ENCODE data around the gene VEZT. TPM values are rescaled to one million over a fixed set of nuclear protein-coding genes. Genes with fewer than 3 reads are reported as not detected.
A peak's percentile ranks its signal among the peaks of the same experiment; 100 is the strongest.
"Not testable (repeated sequence)": the region's sequence is repeated elsewhere in the genome, so short reads cannot be mapped to it uniquely, and the experiment has no call there.

Gene VEZT
- total RNA-seq, 1 donor from 2014 or later = 57.5 TPM

- DNase-seq (ENCODE audit: low spot score) = no peak
Observed at GRCh38 chr12:95257541-95257940, 39.9 kb downstream of the VEZT start.

GRCh38 chr12:95258151-95258550, 40.5 kb downstream of the VEZT start:
- DNase-seq (ENCODE audit: low spot score) = no peak

GRCh38 chr12:95258803-95259202, 41.2 kb downstream of the VEZT start:
- no peak for DNase-seq (ENCODE audit: low spot score)

GRCh38 chr12:95259368-95259767, 41.8 kb downstream of the VEZT start:
- peak; percentile 45 for DNase-seq (ENCODE audit: low spot score)

GRCh38 chr12:95261109-95261508, 43.5 kb downstream of the VEZT start:
- no peak for DNase-seq (ENCODE audit: low spot score)

GRCh38 chr12:95262808-95263207, 45.2 kb downstream of the VEZT start:
- no peak for DNase-seq (ENCODE audit: low spot score)

GRCh38 chr12:95265765-95266164, 48.2 kb downstream of the VEZT start:
- DNase-seq (ENCODE audit: low spot score) = no peak

- no peak for DNase-seq (ENCODE audit: low spot score)
Observed at GRCh38 chr12:95266254-95266653, 48.6 kb downstream of the VEZT start.

- no peak for DNase-seq (ENCODE audit: low spot score)
Observed at GRCh38 chr12:95269892-95270291, 52.3 kb downstream of the VEZT start.

GRCh38 chr12:95271465-95271864, 53.9 kb downstream of the VEZT start:
- no peak for DNase-seq (ENCODE audit: low spot score)

- no peak for DNase-seq (ENCODE audit: low spot score)
Observed at GRCh38 chr12:95277139-95277538, 59.5 kb downstream of the VEZT start.

- DNase-seq (ENCODE audit: low spot score) = no peak
Observed at GRCh38 chr12:95279856-95280255, 62.2 kb downstream of the VEZT start.

GRCh38 chr12:95282266-95282665, 64.7 kb downstream of the VEZT start:
- DNase-seq (ENCODE audit: low spot score) = no peak

GRCh38 chr12:95283371-95283770, 65.8 kb downstream of the VEZT start:
- no peak for DNase-seq (ENCODE audit: low spot score)

GRCh38 chr12:95286713-95287112, 69.1 kb downstream of the VEZT start:
- no peak for DNase-seq (ENCODE audit: low spot score)

GRCh38 chr12:95291501-95291900, 73.9 kb downstream of the VEZT start:
- no peak for DNase-seq (ENCODE audit: low spot score)

- DNase-seq (ENCODE audit: low spot score) = no peak
Observed at GRCh38 chr12:95298916-95299315, 81.3 kb downstream of the VEZT start.

- DNase-seq (ENCODE audit: low spot score) = no peak
Observed at GRCh38 chr12:95300286-95300685, 82.7 kb downstream of the VEZT start.

- no peak for DNase-seq (ENCODE audit: low spot score)
Observed at GRCh38 chr12:95303476-95303875, 85.9 kb downstream of the VEZT start.

GRCh38 chr12:95304673-95305198, 87.1 kb downstream of the VEZT start:
- no peak for DNase-seq (ENCODE audit: low spot score)

- no peak for DNase-seq (ENCODE audit: low spot score)
Observed at GRCh38 chr12:95312656-95313055, 95.0 kb downstream of the VEZT start.

GRCh38 chr12:95314756-95315155, 97.1 kb downstream of the VEZT start:
- DNase-seq (ENCODE audit: low spot score) = not testable (repeated sequence)

- no peak for DNase-seq (ENCODE audit: low spot score)
Observed at GRCh38 chr12:95316798-95317197, 99.2 kb downstream of the VEZT start.

- DNase-seq (ENCODE audit: low spot score) = peak; percentile 12
Observed at GRCh38 chr12:95318071-95318545, 100.5 kb downstream of the VEZT start.

All from mucosa of gallbladder (tissue), 1 donor.